ENCODE results near the gene NUP88. TPM values are rescaled to one million over a fixed set of nuclear protein-coding genes. Genes with fewer than 3 reads are reported as not detected.

The NUP88 gene
- total RNA-seq, 1 experiment from 2014 or later = 93.2 TPM

DNA sequence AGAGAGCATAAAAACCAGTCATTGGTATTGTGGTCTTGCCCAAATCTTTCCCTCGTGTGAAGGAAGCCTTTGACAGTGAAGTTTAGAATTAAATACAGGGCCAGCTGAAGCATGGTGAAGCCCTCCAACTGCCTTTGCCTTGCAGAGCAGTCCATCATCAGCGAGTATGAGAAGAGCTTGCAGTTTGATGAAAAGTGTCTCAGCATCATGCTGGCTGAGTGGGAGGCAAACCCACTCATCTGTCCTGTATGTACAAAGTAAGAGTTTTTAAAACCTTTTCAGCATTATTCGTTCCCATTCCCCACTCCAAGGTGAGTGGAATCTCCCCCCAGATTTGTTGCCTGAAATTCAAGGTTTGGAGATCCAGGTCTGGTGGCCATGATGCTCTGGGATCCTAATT lies 6.4 kb upstream of the NUP88 start:
- Histone ChIP-seq H3K4me3 (replicated peaks in 1 of 2; ENCODE audit: low read depth in 1 of 2, low read length in 2 of 2) (no peak overlapping the region), H3K9ac (ENCODE audit: low read length) (no peak overlapping the region), H3K79me2 (ENCODE audit: insufficient read depth, low read length) (peaks cover 43% of the 10 kb centered on the region), H3K4me2 (ENCODE audit: low read length) (no peak overlapping the region), H3K9me2 (ENCODE audit: insufficient read depth) (no peaks in the 10 kb centered on the region), H4K20me1 (ENCODE audit: insufficient read depth) (no peaks in the 10 kb centered on the region), H3K9me3 (ENCODE audit: control insufficient read depth in 1 of 2, insufficient read depth in 1 of 2, low read depth in 1 of 2, low read length in 2 of 2) (no peaks in the 10 kb centered on the region), H3K27me3 (ENCODE audit: insufficient read depth, low read length) (no peaks in the 10 kb centered on the region), H2AFZ (ENCODE audit: low read depth, low read length, poor library complexity, severe bottlenecking) (no peak overlapping the region), H3K4me1 (ENCODE audit: control insufficient read depth in 1 of 2, insufficient read depth in 2 of 2, low read length in 2 of 2) (peaks cover 16 to 20% of the 10 kb centered on the region in 2 experiments), H3K36me3 (ENCODE audit: control insufficient read depth in 1 of 2, insufficient read depth in 2 of 2, low read length in 2 of 2) (peaks cover 58 to 61% of the 10 kb centered on the region in 2 experiments), H3K27ac (ENCODE audit: low read depth, low read length) (no peak overlapping the region)
- RAD21 ChIA-PET (ENCODE audit: low non-redundant PET in 1 of 2, low total read pairs in 2 of 2, uncharacterized antibody in 2 of 2, unreplicated experiment in 2 of 2) = no interaction called here
- CTCF ChIA-PET = interaction anchor here (2.5 kb wide), 1 partner anchor 13 kb away, joined by 9 read pairs; the partner anchor contains the start of gene C1QBP
- intact Hi-C loops (cut with micrococcal nuclease) = no loop called here
- ATAC-seq (no peak), DNase-seq (ENCODE audit: low read depth, low spot score) (no peak)
- TF ChIP-seq JUND (IDR thresholded peaks at IDR 0.05) (no peak), EZH2phosphoT487 (IDR thresholded peaks at IDR 0.05; ENCODE audit: borderline replicate concordance) (no peak), SP1 (IDR thresholded peaks at IDR 0.05; ENCODE audit: low read depth) (no peak), EZH2 (IDR thresholded peaks at IDR 0.05) (no peak), ATF3 (IDR thresholded peaks at IDR 0.05) (no peak), ZNF274 (IDR thresholded peaks at IDR 0.05; ENCODE audit: low read depth, low read length) (no peak), SIN3A (IDR thresholded peaks at IDR 0.05; ENCODE audit: low read depth) (no peak)
- no TSS peak for BruUV-seq (replicated peaks)
- POLR2A ChIA-PET = no interaction called here

DNA sequence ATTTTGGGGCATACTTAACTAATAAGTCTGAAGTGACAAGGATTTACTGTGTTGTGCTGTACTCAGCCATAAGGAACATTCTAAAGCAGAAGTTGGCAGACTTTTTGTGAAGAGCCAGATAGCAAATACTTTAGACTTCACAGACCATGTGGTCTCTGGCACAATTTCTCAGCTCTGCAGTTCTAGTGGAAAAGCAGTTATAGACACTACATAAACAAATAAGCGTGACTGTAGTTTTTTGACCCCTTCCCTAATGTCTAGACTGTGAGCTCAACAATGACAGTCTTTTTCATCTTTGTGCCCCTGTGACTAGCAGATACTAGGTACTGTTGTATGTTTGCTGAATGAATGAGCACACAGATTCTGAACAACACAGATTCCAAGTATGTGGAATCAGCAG lies 5.4 kb upstream of the NUP88 start:
- peaks cover 54 to 60% of the 10 kb centered on the region in 2 experiments for H3K36me3 ChIP-seq (ENCODE audit: control insufficient read depth in 1 of 2, insufficient read depth in 2 of 2, low read length in 2 of 2)
- no peak overlapping the region for H3K4me3 ChIP-seq (replicated peaks in 1 of 2; ENCODE audit: low read depth in 1 of 2, low read length in 2 of 2)
- DNase-seq (ENCODE audit: low read depth, low spot score) = no peak
- H3K9me2 ChIP-seq (ENCODE audit: insufficient read depth) = no peaks in the 10 kb centered on the region
- H2AFZ ChIP-seq (ENCODE audit: low read depth, low read length, poor library complexity, severe bottlenecking) = no peak overlapping the region
- peaks cover 16 to 23% of the 10 kb centered on the region in 2 experiments for H3K4me1 ChIP-seq (ENCODE audit: control insufficient read depth in 1 of 2, insufficient read depth in 2 of 2, low read length in 2 of 2)
- ChIA-PET CTCF (no interaction called here), POLR2A (interaction anchor here (1.2 to 2.0 kb wide), 2 partner anchors 10 to 14 kb away, joined by 3 to 5 read pairs; partner anchors contain the start of gene C1QBP), RAD21 (ENCODE audit: low non-redundant PET in 1 of 2, low total read pairs in 2 of 2, uncharacterized antibody in 2 of 2, unreplicated experiment in 2 of 2) (no interaction called here)
- intact Hi-C loops (cut with micrococcal nuclease) = no loop called here
- H3K79me2 ChIP-seq (ENCODE audit: insufficient read depth, low read length) = peaks cover 46% of the 10 kb centered on the region
- no peak for ATAC-seq
- BruUV-seq (replicated peaks) = no TSS peak
- H3K4me2 ChIP-seq (ENCODE audit: low read length) = no peak overlapping the region
- no peak overlapping the region for H3K27ac ChIP-seq (ENCODE audit: low read depth, low read length)
- no peak overlapping the region for H3K9ac ChIP-seq (ENCODE audit: low read length)
- no peaks in the 10 kb centered on the region for H3K9me3 ChIP-seq (ENCODE audit: control insufficient read depth in 1 of 2, insufficient read depth in 1 of 2, low read depth in 1 of 2, low read length in 2 of 2)
- no peaks in the 10 kb centered on the region for H3K27me3 ChIP-seq (ENCODE audit: insufficient read depth, low read length)
- no peaks in the 10 kb centered on the region for H4K20me1 ChIP-seq (ENCODE audit: insufficient read depth)
- TF ChIP-seq YY1 (IDR thresholded peaks at IDR 0.05; ENCODE audit: extremely low read depth, insufficient replicate concordance, low read depth, low read length) (no peak), POLR2AphosphoS5 (IDR thresholded peaks at IDR 0.05; ENCODE audit: low read depth, low read length) (no peak), JUND (IDR thresholded peaks at IDR 0.05) (no peak), REST (IDR thresholded peaks at IDR 0.05; ENCODE audit: low read depth) (no peak), MAX (IDR thresholded peaks at IDR 0.05) (no peak), SIN3A (IDR thresholded peaks at IDR 0.05; ENCODE audit: low read depth) (no peak), EZH2 (IDR thresholded peaks at IDR 0.05) (no peak), ZNF274 (IDR thresholded peaks at IDR 0.05; ENCODE audit: low read depth, low read length) (no peak), POLR2A (IDR thresholded peaks at IDR 0.05; ENCODE audit: borderline replicate concordance, extremely low read depth, insufficient read depth, insufficient read length) (no peak)
- TF ChIP-seq, protein P1, sequence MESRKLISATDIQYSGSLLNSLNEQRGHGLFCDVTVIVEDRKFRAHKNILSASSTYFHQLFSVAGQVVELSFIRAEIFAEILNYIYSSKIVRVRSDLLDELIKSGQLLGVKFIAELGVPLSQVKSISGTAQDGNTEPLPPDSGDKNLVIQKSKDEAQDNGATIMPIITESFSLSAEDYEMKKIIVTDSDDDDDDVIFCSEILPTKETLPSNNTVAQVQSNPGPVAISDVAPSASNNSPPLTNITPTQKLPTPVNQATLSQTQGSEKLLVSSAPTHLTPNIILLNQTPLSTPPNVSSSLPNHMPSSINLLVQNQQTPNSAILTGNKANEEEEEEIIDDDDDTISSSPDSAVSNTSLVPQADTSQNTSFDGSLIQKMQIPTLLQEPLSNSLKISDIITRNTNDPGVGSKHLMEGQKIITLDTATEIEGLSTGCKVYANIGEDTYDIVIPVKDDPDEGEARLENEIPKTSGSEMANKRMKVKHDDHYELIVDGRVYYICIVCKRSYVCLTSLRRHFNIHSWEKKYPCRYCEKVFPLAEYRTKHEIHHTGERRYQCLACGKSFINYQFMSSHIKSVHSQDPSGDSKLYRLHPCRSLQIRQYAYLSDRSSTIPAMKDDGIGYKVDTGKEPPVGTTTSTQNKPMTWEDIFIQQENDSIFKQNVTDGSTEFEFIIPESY (IDR thresholded peaks at IDR 0.05; ENCODE audit: extremely low read depth, insufficient replicate concordance, low read length) = no peak

Data from HCT116 (cell line).